HG03460 (cell line): ENCODE measurements around the gene ENTREP3.

ENCODE experiments used
- ATAC-seq: cut with Tn5 transposase; IDR thresholded peaks from one replicate; pipeline ENCODE4 v1.9.1; 2021; ENCODE audit not compliant: unreplicated experiment

The ENTREP3 gene

GRCh38 chr1:155202731-155203515, 52.4 kb downstream of the ENTREP3 start:
- no peak for ATAC-seq

GRCh38 chr1:155202198-155202597, 53.1 kb downstream of the ENTREP3 start:
- no peak for ATAC-seq

GRCh38 chr1:155200920-155201319, 54.4 kb downstream of the ENTREP3 start:
- no peak for ATAC-seq

DNA sequence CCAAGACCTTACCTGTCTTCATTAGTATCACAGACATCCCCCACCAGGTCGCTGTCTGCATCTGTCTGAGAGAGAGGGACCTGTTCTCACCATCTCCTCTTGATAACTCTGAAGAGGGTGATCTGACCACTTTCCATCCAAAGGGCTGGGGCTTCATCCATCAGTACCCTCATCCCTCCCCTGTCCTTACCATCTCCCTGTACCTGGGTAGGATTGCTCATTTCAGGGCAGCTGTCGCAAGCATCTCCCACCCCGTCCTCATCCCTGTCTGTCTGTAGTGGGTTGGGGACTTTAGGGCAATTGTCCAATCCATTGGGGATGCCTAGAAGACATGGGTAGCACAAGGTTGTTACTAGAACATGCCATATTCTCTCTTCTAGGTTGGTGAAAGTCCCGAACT, 55.5 kb downstream of the ENTREP3 start:
- ATAC-seq = no peak

DNA sequence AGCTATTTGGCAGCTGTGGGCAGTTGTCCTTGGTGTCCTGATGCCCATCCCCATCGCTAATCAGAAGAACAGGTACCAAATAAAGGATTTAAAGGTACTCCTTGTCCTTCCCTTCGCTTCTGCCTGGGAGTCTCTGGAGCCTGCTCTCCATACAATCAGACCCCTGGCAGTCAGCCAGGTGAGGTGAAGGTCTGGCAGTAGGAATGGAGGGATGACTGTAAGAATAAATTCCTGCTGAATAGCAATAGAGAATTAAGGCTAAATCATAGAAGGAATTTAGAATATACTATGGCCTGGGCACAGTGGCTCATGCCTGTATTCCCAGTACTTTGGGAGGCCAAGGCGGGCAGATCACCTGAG, 56.8 kb downstream of the ENTREP3 start:
- ATAC-seq = no peak

DNA sequence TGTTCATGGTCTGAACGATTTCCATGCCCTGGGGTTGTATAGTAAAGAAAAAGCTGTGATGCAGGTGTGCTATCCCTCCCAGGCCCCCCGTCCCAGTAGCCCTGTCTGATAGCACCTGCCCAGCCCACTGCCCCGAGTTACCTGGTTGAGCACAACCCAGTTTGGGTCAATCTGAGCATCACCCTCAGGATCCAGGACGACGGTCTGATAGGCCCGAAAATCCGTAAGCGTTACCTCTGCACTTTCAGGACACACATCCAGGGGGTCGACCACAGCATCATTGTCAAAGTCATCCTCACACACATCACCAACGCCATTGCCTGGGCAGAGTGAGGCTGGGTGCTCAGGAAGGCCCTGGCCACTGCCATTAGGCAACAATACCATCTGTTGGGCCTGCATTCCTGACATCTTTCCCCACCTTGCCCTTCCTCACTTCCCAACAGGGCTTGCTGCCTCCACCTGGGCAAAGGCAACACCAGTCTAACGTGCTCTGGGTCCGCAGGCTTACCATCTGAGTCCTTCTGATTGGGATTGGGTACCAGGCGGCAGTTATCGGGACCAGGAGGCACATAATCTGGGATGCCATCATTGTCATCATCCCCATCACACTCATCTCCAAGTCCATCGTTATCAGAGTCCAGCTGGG, 57.3 kb downstream of the ENTREP3 start:
- no peak for ATAC-seq
